A549 (cell line): ENCODE data around the gene KDF1. TPM values are rescaled to one million over a fixed set of nuclear protein-coding genes. Genes with fewer than 3 reads are reported as not detected.

Source experiments
- ATAC-seq, 2 experiments: fragments of 200-7000 bp in 1 of 2; fragments of >200 bp in 1 of 2; cut with Nextera tagmentation in 1 of 2; cut with Tn5 transposase in 1 of 2; 3 replicates each; pipeline versions ENCODE4 v1.8.0 to v1.9.1; 2018 to 2020; ENCODE audit warnings: mild to moderate bottlenecking in 1 of 2, moderate library complexity in 1 of 2
- CTCF ChIA-PET: fragments of 300-600 bp; sonication (Branson Sonifier 250); formaldehyde crosslinking; extraction: SDS; loops from one replicate; lab custom pipeline; 2021; ENCODE audit warnings: antibody characterized with exemption, inconsistent platforms; lab: Yijun Ruan, JAX
- POLR2A ChIA-PET: fragments of 350-600 bp; formaldehyde crosslinking; extraction: SDS; loops from one replicate; lab custom pipeline; 2021; ENCODE audit warnings: antibody characterized with exemption, inconsistent platforms; lab: Yijun Ruan, JAX
- DNase-seq, 2 experiments: peaks; one replicate each; pipeline versions ENCODE4 v3.0.0 to v3.0.0-alpha.2; 2011 to 2016; ENCODE audit warnings: low read depth in 1 of 2, low spot score in 1 of 2
- FAIRE-seq: peaks from 2 replicates; lab custom pipeline; 2011; peaks lifted over from hg19 to GRCh38; lab: Jason Lieb, UNC
- H3K27ac ChIP-seq, 2 experiments: fragments of >200 bp; sonication (Bioruptor Twin); formaldehyde crosslinking; 3 replicates each; pipeline ENCODE4 v1.5.1; 2016 to 2017
- H3K4me1 ChIP-seq: fragments of >200 bp; sonication (Bioruptor Twin); formaldehyde crosslinking; 3 replicates; pipeline ENCODE4 v1.6.1; 2016
- H3K4me2 ChIP-seq: fragments of >200 bp; sonication (Bioruptor Twin); formaldehyde crosslinking; 3 replicates; pipeline ENCODE4 v1.6.1; 2016
- H3K4me3 ChIP-seq: fragments of >200 bp; sonication (Bioruptor Twin); formaldehyde crosslinking; 3 replicates; pipeline ENCODE4 v1.5.1; 2016
- H3K9me3 ChIP-seq: fragments of >200 bp; sonication (Bioruptor Twin); formaldehyde crosslinking; 3 replicates; pipeline ENCODE4 v1.6.1; 2016
- CBX2 ChIP-seq: fragments of 200-600 bp; sonication (generic); IDR thresholded peaks from 2 replicates; pipeline ENCODE4 v1.6.1; 2016; ENCODE audit warnings: low read depth, mild to moderate bottlenecking, borderline replicate concordance
- CBX8 ChIP-seq: fragments of 200-600 bp; sonication (generic); IDR thresholded peaks from 2 replicates; pipeline ENCODE4 v1.6.1; 2016
- CEBPB ChIP-seq, 2 experiments: fragments of >200 bp in 1 of 2; sonication (Bioruptor Twin) in 1 of 2; formaldehyde crosslinking in 1 of 2; IDR thresholded peaks; 2 replicates each; pipeline ENCODE4 v1.6.1; 2012 to 2016
- CHD2 ChIP-seq: fragments of 150-350 bp; IDR thresholded peaks from 2 replicates; pipeline ENCODE4 v1.6.1; 2014; ENCODE audit warnings: low read length; ENCODE audit not compliant: partially characterized antibody
- E2F6 ChIP-seq: IDR thresholded peaks from 2 replicates; pipeline ENCODE4 v1.6.1; 2012; ENCODE audit warnings: low read depth, borderline replicate concordance
- FOXS1 ChIP-seq: fragments of 250-450 bp; sonication (Bioruptor Pico); IDR thresholded peaks from 2 replicates; pipeline ENCODE4 v1.5.0; 2020; ENCODE audit warnings: mild to moderate bottlenecking, moderate library complexity
- HDAC2 ChIP-seq: fragments of 200-600 bp; sonication (generic); IDR thresholded peaks from 2 replicates; pipeline ENCODE4 v1.6.1; 2016
- HOXA7 ChIP-seq: fragments of 250-450 bp; sonication (Bioruptor Pico); IDR thresholded peaks from 2 replicates; pipeline ENCODE4 v1.5.0; 2020; ENCODE audit warnings: mild to moderate bottlenecking, moderate library complexity
- HOXB5 ChIP-seq: fragments of 250-450 bp; sonication (Bioruptor Pico); IDR thresholded peaks from 2 replicates; pipeline ENCODE4 v1.5.0; 2020; ENCODE audit warnings: mild to moderate bottlenecking, moderate library complexity
- KDM1A ChIP-seq: fragments of 200-600 bp; sonication (generic); IDR thresholded peaks from 2 replicates; pipeline ENCODE4 v1.6.1; 2016; ENCODE audit warnings: low read depth, mild to moderate bottlenecking
- KDM5A ChIP-seq: fragments of 200-600 bp; sonication (generic); IDR thresholded peaks from 2 replicates; pipeline ENCODE4 v1.6.1; 2016; ENCODE audit warnings: antibody characterized with exemption, mild to moderate bottlenecking
- MAZ ChIP-seq: fragments of 150-350 bp; IDR thresholded peaks from 2 replicates; pipeline ENCODE4 v1.6.1; 2014; ENCODE audit warnings: antibody characterized with exemption, low read depth, low read length, borderline replicate concordance
- MYC ChIP-seq: IDR thresholded peaks from 2 replicates; pipeline ENCODE4 v1.6.1; 2012; ENCODE audit warnings: mild to moderate bottlenecking, inconsistent platforms, low read length, improper control_type of control experiment, borderline replicate concordance
- NPAS2 ChIP-seq: fragments of 250-450 bp; sonication (Bioruptor Pico); IDR thresholded peaks from 2 replicates; pipeline ENCODE4 v1.8.0; 2022; ENCODE audit warnings: mild to moderate bottlenecking, moderate library complexity, borderline replicate concordance
- POLR2AphosphoS2 ChIP-seq: conservative IDR thresholded peaks from 2 replicates; pipeline ENCODE4 v1.6.1; 2012; ENCODE audit warnings: low read length, improper control_type of control experiment, inconsistent platforms
- RAD21 ChIP-seq, 2 experiments: fragments of >200 bp in 1 of 2; sonication (Bioruptor Twin) in 1 of 2; formaldehyde crosslinking in 1 of 2; IDR thresholded peaks in 1 of 2; conservative IDR thresholded peaks in 1 of 2; 2 replicates in 1 of 2; 3 replicates in 1 of 2; pipeline ENCODE4 v1.6.1; 2012 to 2018; ENCODE audit warnings: inconsistent platforms in 1 of 2
- REST ChIP-seq: fragments of 200-600 bp; sonication (generic); IDR thresholded peaks from 2 replicates; pipeline ENCODE4 v1.6.1; 2016; ENCODE audit warnings: antibody characterized with exemption, mild to moderate bottlenecking, moderate library complexity
- ZNF302 ChIP-seq: fragments of 250-450 bp; sonication (Bioruptor Pico); IDR thresholded peaks from 2 replicates; pipeline ENCODE4 v1.9.0; 2021; ENCODE audit warnings: inconsistent platforms, mild to moderate bottlenecking, moderate library complexity
- WGBS: methylation state at CpG from one replicate; pipeline ENCODE4 v1.1.6; 2017; ENCODE audit errors: missing lambda C conversion rate; 5-methylcytosine and 5-hydroxymethylcytosine counted together
- polyA plus RNA-seq, 4 experiments: library from polyadenylated mRNA; depleted of rRNA in 3 of 4; stranded (reverse); fragments of >200 nt; fragmentation: RNase III in 1 of 4; extraction: RNeasy Plus Mini Kit Qiagen cat#74134 plus additional on column Dnase treatment in 1 of 4; gene quantifications; 2 replicates in 3 of 4; 3 replicates in 1 of 4; pipeline ENCODE4 v1.2.3, GENCODE V29; 2011 to 2017
- TF ChIP-seq, protein P1 (sequence below): fragments of >200 bp; sonication (Bioruptor Twin); formaldehyde crosslinking; IDR thresholded peaks from 2 replicates; pipeline ENCODE4 v1.6.1; 2016
- TF ChIP-seq, protein P2 (sequence below): IDR thresholded peaks from 2 replicates; pipeline ENCODE4 v1.6.1; 2012

The KDF1 gene
- polyA plus RNA-seq, 2 of the 4 experiments (the other 2 are of a cell fraction) = not detected

DNA sequence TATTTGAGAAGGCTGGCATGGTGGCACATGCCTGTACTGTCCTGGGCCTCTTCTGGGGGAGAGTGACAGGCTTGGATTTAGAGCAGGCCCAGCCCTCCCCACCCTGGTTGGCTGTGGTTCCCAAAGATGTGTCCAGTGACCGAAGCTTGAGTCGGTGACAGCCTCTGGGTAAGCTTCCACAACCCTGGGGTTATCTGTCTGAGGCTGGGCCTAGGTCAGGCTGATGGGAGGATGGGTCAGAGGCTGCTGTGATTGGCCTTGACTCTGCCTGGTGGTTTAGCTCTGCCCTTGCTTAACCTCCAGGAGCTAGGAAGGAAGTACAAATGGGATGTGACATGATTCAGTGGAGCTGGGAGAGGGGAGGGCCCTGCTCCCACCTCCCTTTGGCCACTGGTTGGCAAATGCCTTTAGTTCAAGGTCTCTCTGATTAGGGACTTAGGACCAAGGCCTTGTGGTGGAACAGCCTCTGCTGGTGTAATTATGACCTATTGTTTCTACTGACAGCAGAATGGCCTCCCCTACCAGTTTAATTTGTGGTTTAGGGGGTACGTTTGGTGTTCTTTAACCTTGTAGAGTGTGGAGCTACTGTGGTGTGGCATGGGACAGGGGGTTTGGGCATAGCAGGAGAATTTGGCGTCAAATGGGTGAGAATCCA lies 22.1 kb downstream of the KDF1 start:
- Histone ChIP-seq H3K27ac (no peak overlapping the region), H3K4me3 (no peak overlapping the region), H3K4me1 (no peaks in the 10 kb centered on the region), H3K4me2 (no peak overlapping the region), H3K9me3 (no peaks in the 10 kb centered on the region)
- ATAC-seq (peak in 1 of 2 experiments; percentile 15; a peak in 2 of 6 replicates), FAIRE-seq (no peak), DNase-seq (no peak)
- POLR2A ChIA-PET = no interaction called here
- CTCF ChIA-PET = interaction anchor here (1.0 to 1.2 kb wide), 3 partner anchors 11 to 29 kb away, joined by 3 to 5 read pairs (median 3); no protein-coding TSS in a partner anchor
- TF ChIP-seq FOXS1 (no peak), HOXA7 (CRISPR knock-in tag) (no peak), POLR2AphosphoS2 (no peak), ZNF302 (no peak), CEBPB (IDR thresholded peaks at IDR 0.05) (no peak), MYC (no peak), CBX2 (no peak), E2F6 (no peak), RAD21 (conservative IDR thresholded peaks at IDR 0.05 in 1 of 2, IDR thresholded peaks at IDR 0.05 in 1 of 2) (no peak), MAZ (no peak), CBX8 (no peak), HOXB5 (CRISPR knock-in tag) (no peak), KDM5A (no peak), REST (no peak), HDAC2 (no peak), NPAS2 (CRISPR knock-in tag) (no peak), KDM1A (no peak)
- TF ChIP-seq, protein P1, sequence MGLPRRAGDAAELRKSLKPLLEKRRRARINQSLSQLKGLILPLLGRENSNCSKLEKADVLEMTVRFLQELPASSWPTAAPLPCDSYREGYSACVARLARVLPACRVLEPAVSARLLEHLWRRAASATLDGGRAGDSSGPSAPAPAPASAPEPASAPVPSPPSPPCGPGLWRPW = no peak
- TF ChIP-seq, protein P2, sequence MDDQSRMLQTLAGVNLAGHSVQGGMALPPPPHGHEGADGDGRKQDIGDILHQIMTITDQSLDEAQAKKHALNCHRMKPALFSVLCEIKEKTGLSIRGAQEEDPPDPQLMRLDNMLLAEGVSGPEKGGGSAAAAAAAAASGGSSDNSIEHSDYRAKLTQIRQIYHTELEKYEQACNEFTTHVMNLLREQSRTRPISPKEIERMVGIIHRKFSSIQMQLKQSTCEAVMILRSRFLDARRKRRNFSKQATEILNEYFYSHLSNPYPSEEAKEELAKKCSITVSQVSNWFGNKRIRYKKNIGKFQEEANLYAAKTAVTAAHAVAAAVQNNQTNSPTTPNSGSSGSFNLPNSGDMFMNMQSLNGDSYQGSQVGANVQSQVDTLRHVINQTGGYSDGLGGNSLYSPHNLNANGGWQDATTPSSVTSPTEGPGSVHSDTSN = no peak
- 87% methylated on average over 2 of the region's 4 CpGs for whole genome bisulfite sequencing

DNA sequence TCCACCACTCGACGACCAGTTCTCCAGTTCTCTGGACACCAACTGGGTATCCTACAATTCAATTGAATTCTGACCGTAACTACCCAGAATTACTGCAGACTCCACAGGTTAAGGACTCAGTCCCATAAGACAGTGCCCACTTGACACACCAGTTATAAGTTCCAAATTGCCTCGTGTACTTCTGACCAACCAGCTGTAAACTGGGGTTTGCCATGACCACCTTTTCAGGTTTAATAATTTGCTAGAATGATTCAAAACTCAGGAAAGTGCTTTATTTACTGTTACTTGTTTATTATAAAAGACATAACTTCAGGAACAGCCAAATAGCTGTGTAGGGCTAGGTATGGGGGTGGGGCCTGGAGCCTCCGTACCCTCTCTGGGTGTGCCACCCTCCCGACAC lies 23.4 kb downstream of the KDF1 start:
- CTCF ChIA-PET = no interaction called here
- no peak overlapping the region for H3K4me2 ChIP-seq
- no peak for FAIRE-seq
- no peak overlapping the region for H3K4me3 ChIP-seq
- no peak overlapping the region for H3K27ac ChIP-seq
- POLR2A ChIA-PET = no interaction called here
- WGBS = 79% methylated on average over 6 of the region's 6 CpGs
- ATAC-seq = no peak
- no peaks in the 10 kb centered on the region for H3K4me1 ChIP-seq
- H3K9me3 ChIP-seq = no peaks in the 10 kb centered on the region
- DNase-seq = no peak
- TF ChIP-seq HOXB5 (CRISPR knock-in tag) (no peak), CHD2 (no peak)
